ENCODE measurements around the gene A2ML1.

DNA sequence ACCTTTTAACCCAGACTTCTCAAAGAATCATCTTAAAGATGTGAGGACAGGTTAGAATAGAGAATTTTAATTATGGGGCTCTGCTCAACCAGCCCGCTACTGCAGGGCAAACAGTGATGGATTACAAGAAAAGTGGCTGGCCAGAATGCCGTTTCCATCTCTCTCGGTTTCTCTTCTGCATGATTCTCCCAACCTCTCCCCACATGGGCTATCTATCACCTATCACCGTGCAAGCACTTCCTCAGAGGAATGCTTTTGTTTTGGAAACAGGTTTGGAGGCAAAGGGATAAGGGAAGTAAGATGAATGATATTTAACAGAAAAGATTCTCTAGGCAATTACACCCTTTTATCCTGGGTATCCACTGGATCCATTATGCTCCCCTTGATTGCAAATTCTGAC lies 54.5 kb downstream of the A2ML1 start:
- TF ChIP-seq, protein P1, sequence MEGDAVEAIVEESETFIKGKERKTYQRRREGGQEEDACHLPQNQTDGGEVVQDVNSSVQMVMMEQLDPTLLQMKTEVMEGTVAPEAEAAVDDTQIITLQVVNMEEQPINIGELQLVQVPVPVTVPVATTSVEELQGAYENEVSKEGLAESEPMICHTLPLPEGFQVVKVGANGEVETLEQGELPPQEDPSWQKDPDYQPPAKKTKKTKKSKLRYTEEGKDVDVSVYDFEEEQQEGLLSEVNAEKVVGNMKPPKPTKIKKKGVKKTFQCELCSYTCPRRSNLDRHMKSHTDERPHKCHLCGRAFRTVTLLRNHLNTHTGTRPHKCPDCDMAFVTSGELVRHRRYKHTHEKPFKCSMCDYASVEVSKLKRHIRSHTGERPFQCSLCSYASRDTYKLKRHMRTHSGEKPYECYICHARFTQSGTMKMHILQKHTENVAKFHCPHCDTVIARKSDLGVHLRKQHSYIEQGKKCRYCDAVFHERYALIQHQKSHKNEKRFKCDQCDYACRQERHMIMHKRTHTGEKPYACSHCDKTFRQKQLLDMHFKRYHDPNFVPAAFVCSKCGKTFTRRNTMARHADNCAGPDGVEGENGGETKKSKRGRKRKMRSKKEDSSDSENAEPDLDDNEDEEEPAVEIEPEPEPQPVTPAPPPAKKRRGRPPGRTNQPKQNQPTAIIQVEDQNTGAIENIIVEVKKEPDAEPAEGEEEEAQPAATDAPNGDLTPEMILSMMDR (IDR thresholded peaks at IDR 0.05), result no peak
- TF ChIP-seq POLR2A (IDR thresholded peaks at IDR 0.05), result no peak
